Tibial nerve (tissue), 4 donors: Measurements from ENCODE around the gene DLGAP3.

Experiments used
- EP300 ChIP-seq, 2 donors: sonication (generic); formaldehyde crosslinking; IDR thresholded peaks; one replicate each; pipeline ENCODE4 v1.6.1; 2017; ENCODE audit warnings: antibody characterized with exemption in 2 of 2, mild to moderate bottlenecking in 1 of 2
- POLR2A ChIP-seq, 2 donors: fragments of 450-650 bp; IDR thresholded peaks; one replicate each; pipeline ENCODE4 v1.6.1; 2017; ENCODE audit warnings: antibody characterized with exemption in 2 of 2, mild to moderate bottlenecking in 2 of 2, moderate library complexity in 2 of 2
- TF ChIP-seq, protein P1 (sequence below), 5 experiments: fragments of 200-600 bp in 3 of 5; fragments of 450-650 bp in 2 of 5; sonication (generic) in 3 of 5; IDR thresholded peaks; one replicate each; pipeline ENCODE4 v1.5.1; 2016 to 2019; ENCODE audit warnings: antibody characterized with exemption in 5 of 5, mild to moderate bottlenecking in 3 of 5, moderate library complexity in 2 of 5

DNA sequence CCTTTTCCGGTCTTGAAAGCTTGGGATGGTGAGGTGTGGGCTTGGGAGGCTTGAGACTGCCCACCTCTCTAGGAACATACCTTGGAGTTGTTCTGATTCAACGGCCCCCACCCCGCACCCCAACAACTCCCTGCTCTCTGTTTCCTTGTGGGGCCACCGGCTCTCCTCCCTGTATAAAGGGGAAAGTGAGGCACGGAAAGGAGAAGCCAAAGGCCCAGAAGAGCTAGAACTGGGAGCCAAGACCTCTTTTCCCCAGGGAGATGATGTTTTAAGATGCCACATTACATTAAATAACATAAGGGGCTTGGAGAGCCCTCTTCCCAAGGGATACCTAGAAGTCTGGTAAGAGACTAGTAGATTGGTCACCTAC, 1.2 kb upstream of the DLGAP3 start:
- TF ChIP-seq, protein P1, sequence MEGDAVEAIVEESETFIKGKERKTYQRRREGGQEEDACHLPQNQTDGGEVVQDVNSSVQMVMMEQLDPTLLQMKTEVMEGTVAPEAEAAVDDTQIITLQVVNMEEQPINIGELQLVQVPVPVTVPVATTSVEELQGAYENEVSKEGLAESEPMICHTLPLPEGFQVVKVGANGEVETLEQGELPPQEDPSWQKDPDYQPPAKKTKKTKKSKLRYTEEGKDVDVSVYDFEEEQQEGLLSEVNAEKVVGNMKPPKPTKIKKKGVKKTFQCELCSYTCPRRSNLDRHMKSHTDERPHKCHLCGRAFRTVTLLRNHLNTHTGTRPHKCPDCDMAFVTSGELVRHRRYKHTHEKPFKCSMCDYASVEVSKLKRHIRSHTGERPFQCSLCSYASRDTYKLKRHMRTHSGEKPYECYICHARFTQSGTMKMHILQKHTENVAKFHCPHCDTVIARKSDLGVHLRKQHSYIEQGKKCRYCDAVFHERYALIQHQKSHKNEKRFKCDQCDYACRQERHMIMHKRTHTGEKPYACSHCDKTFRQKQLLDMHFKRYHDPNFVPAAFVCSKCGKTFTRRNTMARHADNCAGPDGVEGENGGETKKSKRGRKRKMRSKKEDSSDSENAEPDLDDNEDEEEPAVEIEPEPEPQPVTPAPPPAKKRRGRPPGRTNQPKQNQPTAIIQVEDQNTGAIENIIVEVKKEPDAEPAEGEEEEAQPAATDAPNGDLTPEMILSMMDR (IDR thresholded peaks at IDR 0.05): no peak
- TF ChIP-seq EP300 (IDR thresholded peaks at IDR 0.05): no peak
- no peak for TF ChIP-seq POLR2A (IDR thresholded peaks at IDR 0.05)
